HepG2 (cell line): ENCODE measurements around the gene IL11RA. TPM values are rescaled to one million over a fixed set of nuclear protein-coding genes. Genes with fewer than 3 reads are reported as not detected.

ENCODE experiments used
- KDM3A ChIP-seq: IDR thresholded peaks from 2 replicates; pipeline ENCODE4 v1.6.1; 2018; ENCODE audit warnings: low read depth, missing compliant biosample characterization
- NFKB2 ChIP-seq: sonication (generic); formaldehyde crosslinking; IDR thresholded peaks from 2 replicates; pipeline ENCODE4 v1.4.0; 2020; ENCODE audit warnings: missing genetic modification reagents, borderline replicate concordance
- ZNF263 ChIP-seq: sonication (generic); formaldehyde crosslinking; IDR thresholded peaks from 2 replicates; pipeline ENCODE4 v1.4.0; 2020; ENCODE audit warnings: missing genetic modification reagents
- ZNF33B ChIP-seq: sonication (generic); formaldehyde crosslinking; IDR thresholded peaks from 2 replicates; pipeline ENCODE4 v1.5.1; 2020; ENCODE audit warnings: mild to moderate bottlenecking, missing genetic modification reagents
- ZSCAN22 ChIP-seq: sonication (generic); formaldehyde crosslinking; IDR thresholded peaks from 2 replicates; pipeline ENCODE4 v1.4.0; 2020; ENCODE audit warnings: mild to moderate bottlenecking, missing genetic modification reagents
- polyA plus RNA-seq, 8 experiments: library from polyadenylated mRNA; depleted of rRNA in 3 of 8; stranded (reverse) in 7 of 8; unstranded in 1 of 8; fragments of >200 nt; fragmentation: Illumina TruSeq in 4 of 8; extraction: Trizol in 4 of 8; gene quantifications; 2 replicates each; pipeline versions ENCODE4 v1.2.1 to v1.2.3, GENCODE V29; 2011 to 2016; ENCODE audit warnings: low read depth in 4 of 8, missing spikeins in 1 of 8, mixed read lengths in 1 of 8; ENCODE audit not compliant: insufficient read depth in 1 of 8
- total RNA-seq, 5 experiments: library from RNA; depleted of rRNA; stranded (reverse); fragments of >200 nt; fragmentation: Illumina TruSeq; extraction: Trizol; gene quantifications; 2 replicates each; pipeline ENCODE4 v1.2.3, GENCODE V29; 2016; ENCODE audit warnings: low read depth in 1 of 5
- TF ChIP-seq, protein P1 (sequence below), 2 experiments: sonication (generic) in 1 of 2; formaldehyde crosslinking in 1 of 2; IDR thresholded peaks; 2 replicates each; pipeline versions ENCODE4 v1.4.0 to v1.6.1; 2018 to 2020; ENCODE audit warnings: missing genetic modification reagents in 2 of 2, borderline replicate concordance in 1 of 2, low read depth in 1 of 2, mild to moderate bottlenecking in 1 of 2, missing biosample characterization in 1 of 2
- TF ChIP-seq, protein P2 (sequence below), 2 experiments: sonication (generic) in 1 of 2; formaldehyde crosslinking in 1 of 2; IDR thresholded peaks; 2 replicates each; pipeline versions ENCODE4 v1.5.1 to v1.6.1; 2011 to 2020; ENCODE audit warnings: borderline replicate concordance in 1 of 2, low read depth in 1 of 2, low read length in 1 of 2, mild to moderate bottlenecking in 1 of 2, missing genetic modification reagents in 1 of 2, moderate library complexity in 1 of 2
- TF ChIP-seq, protein P3 (sequence below), 2 experiments: fragments of 450-650 bp in 1 of 2; sonication (generic) in 1 of 2; formaldehyde crosslinking in 1 of 2; IDR thresholded peaks; 2 replicates each; pipeline versions ENCODE4 v1.6.1 to v1.8.0; 2016 to 2022; ENCODE audit warnings: antibody characterized with exemption in 1 of 2, mild to moderate bottlenecking in 1 of 2, missing genetic modification reagents in 1 of 2
- TF ChIP-seq, protein P4 (sequence below): IDR thresholded peaks from 2 replicates; pipeline ENCODE4 v1.4.0; 2020; ENCODE audit warnings: mild to moderate bottlenecking, missing genetic modification reagents

The IL11RA gene
- total and polyA plus RNA-seq, 2 of the 13 experiments (the other 11 are each of a cell fraction or from before 2014, with no cell fraction given) = 2.0 to 4.2 TPM

DNA sequence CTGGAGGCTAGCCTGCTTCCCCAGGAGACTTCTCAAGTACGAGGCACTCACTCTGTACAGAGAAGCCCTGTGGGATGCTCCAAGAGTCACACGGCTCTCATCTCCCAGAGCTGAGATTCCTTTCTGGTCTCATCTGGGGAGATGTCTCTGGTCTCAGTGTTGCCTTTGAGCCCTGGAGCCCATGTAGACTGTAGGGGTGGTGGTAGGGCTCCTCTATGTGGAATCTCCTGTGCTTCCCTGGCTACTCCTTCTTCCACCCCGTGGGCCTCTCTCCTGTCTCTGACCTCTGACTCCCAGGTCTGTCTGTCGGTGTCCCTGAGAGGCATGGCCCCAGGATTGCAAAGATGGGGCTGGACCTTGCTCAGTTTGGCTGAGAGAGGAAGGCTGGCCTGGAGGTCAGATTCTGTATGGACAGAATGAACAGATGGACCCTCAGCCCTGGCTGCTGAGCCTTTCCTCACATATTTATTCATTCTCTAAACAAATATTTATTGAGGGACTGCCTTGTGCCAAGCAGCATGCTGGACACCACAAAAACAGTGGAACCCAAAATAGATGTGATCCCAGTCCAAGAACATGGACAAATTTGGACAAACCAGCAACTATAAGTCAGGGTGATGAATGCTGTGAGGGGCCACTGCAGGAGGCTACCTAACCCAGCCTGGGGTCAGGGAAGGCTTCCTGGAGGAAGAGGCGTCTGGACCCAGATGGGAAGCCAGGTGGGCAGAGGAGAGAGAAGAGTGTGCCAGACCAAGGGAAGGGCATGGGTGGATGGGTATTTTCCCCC, 36.5 kb downstream of the IL11RA start (continued):
- TF ChIP-seq, protein P1, sequence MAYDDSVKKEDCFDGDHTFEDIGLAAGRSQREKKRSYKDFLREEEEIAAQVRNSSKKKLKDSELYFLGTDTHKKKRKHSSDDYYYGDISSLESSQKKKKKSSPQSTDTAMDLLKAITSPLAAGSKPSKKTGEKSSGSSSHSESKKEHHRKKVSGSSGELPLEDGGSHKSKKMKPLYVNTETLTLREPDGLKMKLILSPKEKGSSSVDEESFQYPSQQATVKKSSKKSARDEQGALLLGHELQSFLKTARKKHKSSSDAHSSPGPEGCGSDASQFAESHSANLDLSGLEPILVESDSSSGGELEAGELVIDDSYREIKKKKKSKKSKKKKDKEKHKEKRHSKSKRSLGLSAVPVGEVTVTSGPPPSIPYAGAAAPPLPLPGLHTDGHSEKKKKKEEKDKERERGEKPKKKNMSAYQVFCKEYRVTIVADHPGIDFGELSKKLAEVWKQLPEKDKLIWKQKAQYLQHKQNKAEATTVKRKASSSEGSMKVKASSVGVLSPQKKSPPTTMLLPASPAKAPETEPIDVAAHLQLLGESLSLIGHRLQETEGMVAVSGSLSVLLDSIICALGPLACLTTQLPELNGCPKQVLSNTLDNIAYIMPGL (CRISPR knock-in tag; IDR thresholded peaks at IDR 0.05; ENCODE audit: borderline replicate concordance in 1 of 2, low read depth in 1 of 2) = no peak
- TF ChIP-seq NFKB2 (CRISPR knock-in tag) = no peak
- TF ChIP-seq, protein P2, sequence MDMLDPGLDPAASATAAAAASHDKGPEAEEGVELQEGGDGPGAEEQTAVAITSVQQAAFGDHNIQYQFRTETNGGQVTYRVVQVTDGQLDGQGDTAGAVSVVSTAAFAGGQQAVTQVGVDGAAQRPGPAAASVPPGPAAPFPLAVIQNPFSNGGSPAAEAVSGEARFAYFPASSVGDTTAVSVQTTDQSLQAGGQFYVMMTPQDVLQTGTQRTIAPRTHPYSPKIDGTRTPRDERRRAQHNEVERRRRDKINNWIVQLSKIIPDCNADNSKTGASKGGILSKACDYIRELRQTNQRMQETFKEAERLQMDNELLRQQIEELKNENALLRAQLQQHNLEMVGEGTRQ (IDR thresholded peaks at IDR 0.05; ENCODE audit: low read depth, low read length) = no peak
- TF ChIP-seq, protein P2 (CRISPR knock-in tag; IDR thresholded peaks at IDR 0.05; ENCODE audit: borderline replicate concordance) = no peak
- TF ChIP-seq KDM3A = 0 out of 2 replicates have a peak, but pooled peaks have one; percentile 52
- no peak for TF ChIP-seq ZNF33B (CRISPR knock-in tag)
- TF ChIP-seq, protein P3, sequence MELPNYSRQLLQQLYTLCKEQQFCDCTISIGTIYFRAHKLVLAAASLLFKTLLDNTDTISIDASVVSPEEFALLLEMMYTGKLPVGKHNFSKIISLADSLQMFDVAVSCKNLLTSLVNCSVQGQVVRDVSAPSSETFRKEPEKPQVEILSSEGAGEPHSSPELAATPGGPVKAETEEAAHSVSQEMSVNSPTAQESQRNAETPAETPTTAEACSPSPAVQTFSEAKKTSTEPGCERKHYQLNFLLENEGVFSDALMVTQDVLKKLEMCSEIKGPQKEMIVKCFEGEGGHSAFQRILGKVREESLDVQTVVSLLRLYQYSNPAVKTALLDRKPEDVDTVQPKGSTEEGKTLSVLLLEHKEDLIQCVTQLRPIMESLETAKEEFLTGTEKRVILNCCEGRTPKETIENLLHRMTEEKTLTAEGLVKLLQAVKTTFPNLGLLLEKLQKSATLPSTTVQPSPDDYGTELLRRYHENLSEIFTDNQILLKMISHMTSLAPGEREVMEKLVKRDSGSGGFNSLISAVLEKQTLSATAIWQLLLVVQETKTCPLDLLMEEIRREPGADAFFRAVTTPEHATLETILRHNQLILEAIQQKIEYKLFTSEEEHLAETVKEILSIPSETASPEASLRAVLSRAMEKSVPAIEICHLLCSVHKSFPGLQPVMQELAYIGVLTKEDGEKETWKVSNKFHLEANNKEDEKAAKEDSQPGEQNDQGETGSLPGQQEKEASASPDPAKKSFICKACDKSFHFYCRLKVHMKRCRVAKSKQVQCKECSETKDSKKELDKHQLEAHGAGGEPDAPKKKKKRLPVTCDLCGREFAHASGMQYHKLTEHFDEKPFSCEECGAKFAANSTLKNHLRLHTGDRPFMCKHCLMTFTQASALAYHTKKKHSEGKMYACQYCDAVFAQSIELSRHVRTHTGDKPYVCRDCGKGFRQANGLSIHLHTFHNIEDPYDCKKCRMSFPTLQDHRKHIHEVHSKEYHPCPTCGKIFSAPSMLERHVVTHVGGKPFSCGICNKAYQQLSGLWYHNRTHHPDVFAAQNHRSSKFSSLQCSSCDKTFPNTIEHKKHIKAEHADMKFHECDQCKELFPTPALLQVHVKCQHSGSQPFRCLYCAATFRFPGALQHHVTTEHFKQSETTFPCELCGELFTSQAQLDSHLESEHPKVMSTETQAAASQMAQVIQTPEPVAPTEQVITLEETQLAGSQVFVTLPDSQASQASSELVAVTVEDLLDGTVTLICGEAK (IDR thresholded peaks at IDR 0.05) = no peak
- TF ChIP-seq, protein P3 (CRISPR knock-in tag; IDR thresholded peaks at IDR 0.05) = no peak
- TF ChIP-seq ZSCAN22 (CRISPR knock-in tag) = no peak
- no peak for TF ChIP-seq ZNF263 (CRISPR knock-in tag)
- TF ChIP-seq, protein P4, sequence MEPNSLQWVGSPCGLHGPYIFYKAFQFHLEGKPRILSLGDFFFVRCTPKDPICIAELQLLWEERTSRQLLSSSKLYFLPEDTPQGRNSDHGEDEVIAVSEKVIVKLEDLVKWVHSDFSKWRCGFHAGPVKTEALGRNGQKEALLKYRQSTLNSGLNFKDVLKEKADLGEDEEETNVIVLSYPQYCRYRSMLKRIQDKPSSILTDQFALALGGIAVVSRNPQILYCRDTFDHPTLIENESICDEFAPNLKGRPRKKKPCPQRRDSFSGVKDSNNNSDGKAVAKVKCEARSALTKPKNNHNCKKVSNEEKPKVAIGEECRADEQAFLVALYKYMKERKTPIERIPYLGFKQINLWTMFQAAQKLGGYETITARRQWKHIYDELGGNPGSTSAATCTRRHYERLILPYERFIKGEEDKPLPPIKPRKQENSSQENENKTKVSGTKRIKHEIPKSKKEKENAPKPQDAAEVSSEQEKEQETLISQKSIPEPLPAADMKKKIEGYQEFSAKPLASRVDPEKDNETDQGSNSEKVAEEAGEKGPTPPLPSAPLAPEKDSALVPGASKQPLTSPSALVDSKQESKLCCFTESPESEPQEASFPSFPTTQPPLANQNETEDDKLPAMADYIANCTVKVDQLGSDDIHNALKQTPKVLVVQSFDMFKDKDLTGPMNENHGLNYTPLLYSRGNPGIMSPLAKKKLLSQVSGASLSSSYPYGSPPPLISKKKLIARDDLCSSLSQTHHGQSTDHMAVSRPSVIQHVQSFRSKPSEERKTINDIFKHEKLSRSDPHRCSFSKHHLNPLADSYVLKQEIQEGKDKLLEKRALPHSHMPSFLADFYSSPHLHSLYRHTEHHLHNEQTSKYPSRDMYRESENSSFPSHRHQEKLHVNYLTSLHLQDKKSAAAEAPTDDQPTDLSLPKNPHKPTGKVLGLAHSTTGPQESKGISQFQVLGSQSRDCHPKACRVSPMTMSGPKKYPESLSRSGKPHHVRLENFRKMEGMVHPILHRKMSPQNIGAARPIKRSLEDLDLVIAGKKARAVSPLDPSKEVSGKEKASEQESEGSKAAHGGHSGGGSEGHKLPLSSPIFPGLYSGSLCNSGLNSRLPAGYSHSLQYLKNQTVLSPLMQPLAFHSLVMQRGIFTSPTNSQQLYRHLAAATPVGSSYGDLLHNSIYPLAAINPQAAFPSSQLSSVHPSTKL (CRISPR knock-in tag) = peak; percentile 81
